Measurements from ENCODE around the gene RNF125.
"Not testable (repeated sequence)": the region's sequence is repeated elsewhere in the genome, so short reads cannot be mapped to it uniquely, and the experiment has no call there.

Gene RNF125
- total RNA-seq, result 92.2 to 113 reads per million in 2 donors

GRCh38 chr18:32018331-32019250 lies at the start of gene RNF125:
Gene RNF125, plus strand, starts transcription at chr18:32018825. Its CDS starts 39 bp downstream, at chr18:32018864.
- peak; percentile 86 for DNase-seq

GRCh38 chr18:31970617-31971016 lies 48.0 kb upstream of the RNF125 start:
- DNase-seq, result no peak

DNA sequence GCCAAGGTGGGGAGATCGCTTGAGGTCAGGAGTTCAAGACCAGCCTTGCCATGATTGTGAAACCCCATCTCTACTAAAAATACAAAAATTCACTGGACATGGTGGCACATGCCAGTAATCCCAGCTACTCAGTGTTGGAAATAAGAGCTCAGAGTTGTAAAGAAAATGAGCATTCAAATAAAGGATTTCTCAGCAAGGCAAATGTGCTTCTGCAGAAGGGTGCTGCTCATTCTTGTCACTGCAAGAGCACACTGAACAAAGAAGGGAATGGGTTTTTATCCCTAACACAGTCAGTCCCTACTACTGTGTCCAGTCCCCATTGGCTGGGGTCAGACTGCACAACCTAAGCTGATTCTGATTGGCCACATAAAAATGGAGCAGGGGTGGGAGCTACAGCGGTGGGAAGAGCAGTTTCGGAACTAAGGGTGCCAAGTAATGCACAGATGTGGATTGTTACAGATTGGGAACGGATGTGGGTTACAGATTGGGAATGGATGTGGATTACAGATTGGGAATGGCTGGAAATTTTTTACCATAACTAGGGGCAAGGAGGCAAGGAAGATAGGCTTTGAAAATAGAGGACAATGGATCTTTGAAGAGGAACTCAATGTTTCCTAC lies 44.6 kb upstream of the RNF125 start:
- no peak for DNase-seq

DNA sequence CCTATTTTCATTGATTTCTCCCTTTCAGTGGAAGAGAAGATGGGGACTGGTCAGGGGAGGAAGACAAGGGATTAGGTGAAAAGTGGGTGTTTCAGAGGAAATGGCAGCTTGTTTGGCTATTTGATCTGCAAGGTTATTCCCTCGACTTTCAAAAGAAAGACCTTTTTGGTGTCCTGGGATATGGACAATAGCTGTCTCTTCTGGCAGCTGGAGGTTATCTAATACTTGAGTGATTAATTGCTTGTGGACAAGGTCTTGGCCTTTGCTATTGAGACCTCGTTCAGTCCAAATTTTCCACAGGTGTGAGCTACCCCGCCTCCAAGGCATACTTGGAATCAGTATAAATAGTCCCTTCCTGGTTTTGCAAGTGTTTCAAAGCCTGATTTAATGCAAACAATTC lies 42.4 kb upstream of the RNF125 start:
- DNase-seq, result no peak

DNA sequence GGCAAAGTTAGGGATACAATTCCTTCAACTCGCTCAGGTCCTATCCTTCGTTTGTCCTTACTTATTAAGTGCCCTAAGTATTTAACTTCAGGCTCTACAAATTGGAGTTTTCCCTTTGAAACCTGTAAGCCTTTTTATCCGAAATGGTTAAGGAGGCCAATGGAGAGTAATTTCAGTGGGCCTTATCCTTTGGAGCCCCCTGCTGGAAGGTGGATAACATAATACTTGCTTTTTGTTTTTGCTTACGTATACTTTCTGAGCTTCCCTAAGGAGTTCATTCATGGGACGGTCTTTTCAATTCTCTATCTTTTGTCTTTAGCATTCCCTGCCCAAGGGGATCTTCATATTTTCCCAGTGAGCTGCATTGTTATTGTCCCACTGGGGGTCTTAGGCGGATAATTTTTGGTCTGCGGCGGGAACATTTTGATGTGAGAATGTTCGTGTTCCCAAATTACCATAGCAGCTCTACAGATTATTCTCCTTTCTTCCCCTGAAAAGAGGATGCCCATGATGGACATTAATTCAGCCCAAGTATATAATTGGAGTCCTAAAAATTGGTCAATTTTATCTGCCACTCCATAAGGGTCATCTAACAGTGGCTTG lies 41.3 kb upstream of the RNF125 start:
- no peak for DNase-seq

DNA sequence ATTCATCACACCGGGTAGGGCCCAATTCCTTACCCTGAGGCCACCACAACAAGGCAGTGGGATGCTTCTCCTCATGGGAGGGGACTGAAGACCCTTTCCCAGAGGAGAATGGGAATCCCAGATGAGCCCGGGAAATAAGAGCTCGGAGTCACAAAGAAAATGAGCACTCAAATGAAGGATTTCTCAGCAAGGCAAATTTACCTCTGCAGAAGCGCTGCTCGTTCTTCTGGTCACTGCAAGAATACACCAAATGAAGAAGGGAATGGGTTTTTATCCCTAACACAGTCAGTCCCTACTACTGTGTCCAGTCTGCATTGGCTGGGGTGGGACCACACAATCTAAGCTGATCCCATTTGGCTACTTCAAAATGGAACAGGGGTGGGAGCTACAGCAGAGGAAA lies 40.0 kb upstream of the RNF125 start:
- no peak for DNase-seq

GRCh38 chr18:31979714-31980113 lies 38.9 kb upstream of the RNF125 start:
- DNase-seq, result no peak

DNA sequence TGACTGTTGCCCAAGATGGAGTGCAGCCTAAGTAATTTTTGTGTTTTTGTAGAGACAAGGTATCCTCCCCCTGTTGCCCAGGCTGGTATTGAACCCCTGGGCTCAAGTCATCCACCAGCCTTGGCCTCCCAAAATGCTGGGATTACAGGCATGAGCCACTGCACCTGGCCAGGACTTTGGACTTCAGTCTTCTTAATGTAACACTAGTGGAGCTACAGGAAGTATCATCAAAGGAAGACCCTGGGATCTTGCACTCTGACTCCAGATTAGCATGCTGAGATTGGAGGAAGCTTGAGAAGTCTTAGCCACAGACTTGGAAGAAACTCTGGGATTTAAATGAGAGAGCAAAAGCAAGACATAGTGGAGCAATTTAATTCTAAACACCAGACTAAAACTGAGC lies 37.8 kb upstream of the RNF125 start:
- DNase-seq, result no peak

- no peak for DNase-seq
Measured at GRCh38 chr18:31983020-31983419, 35.6 kb upstream of the RNF125 start.

- DNase-seq, result no peak
Measured at GRCh38 chr18:31983976-31984375, 34.6 kb upstream of the RNF125 start.

DNA sequence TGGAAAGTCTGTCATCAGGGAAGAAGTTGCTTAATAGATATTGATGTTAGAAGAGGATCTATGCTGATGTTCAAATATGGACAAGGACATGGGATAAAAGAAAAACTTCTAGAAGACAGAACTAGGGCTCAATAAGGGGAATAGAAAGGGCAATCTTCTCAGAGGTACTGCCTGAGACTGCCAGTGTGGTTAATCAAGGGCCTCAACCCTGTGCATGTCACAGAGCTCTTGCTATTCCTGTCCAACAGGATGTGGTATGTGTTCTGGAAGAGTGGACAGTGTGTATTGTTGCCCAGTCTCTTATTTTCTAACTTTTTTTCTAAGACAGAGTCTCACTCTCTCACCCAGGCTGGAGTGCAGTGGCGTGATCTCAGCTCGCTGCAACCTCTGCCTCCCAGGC lies 27.8 kb upstream of the RNF125 start:
- no peak for DNase-seq

GRCh38 chr18:31996007-31996406 lies 22.6 kb upstream of the RNF125 start:
- DNase-seq, result no peak

- no peak for DNase-seq
Measured at GRCh38 chr18:31998880-31999412, 19.7 kb upstream of the RNF125 start.

GRCh38 chr18:32001141-32001540 lies 17.5 kb upstream of the RNF125 start:
- DNase-seq, result not testable (repeated sequence)

DNA sequence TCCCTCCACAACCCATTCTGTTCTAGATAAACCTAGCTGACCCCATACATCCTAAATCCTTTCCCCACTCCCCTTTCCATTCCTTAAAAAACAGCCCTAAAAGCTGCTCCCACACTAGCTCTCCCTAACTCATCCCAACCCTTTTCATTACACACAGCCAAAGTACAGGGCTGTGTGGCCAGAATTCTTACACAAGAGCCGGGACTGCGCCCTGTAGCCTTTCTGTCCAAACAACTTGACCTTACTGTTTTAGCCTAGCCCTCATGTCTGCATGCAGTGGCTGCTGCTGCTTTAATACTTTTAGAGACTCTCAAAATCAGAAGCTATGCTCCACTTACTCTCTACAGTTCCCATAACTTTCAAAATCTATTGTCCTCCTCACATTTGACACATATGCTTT lies 14.8 kb upstream of the RNF125 start:
- not testable (repeated sequence) for DNase-seq

DNA sequence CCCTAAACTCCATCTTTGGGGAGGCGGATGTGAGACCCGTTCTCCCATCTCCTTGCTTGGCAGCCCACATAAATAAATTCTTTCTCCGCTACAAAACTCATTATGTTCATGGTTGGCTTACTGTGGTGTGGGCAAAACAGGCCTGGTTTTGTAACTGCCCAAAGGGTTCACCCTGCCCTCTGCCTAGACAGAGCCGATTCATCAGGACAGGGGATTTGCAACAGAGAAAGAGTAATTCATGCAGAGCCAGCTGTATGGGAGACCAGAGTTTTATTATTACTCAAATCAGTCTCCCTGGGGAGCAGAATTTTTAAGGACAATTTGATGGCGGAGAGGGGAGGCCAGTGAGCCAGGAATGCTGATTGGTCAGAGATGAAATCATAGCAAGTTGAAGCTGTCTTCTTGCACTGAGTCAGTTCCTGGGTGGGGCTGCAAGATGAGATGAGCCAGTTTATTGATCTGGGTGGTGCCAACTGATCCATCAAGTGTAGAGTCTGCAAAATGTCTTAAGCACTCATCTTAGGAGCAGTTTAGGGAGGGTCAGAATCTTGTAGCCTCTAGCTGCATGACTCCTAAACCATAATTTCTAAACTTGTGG lies 8.4 kb upstream of the RNF125 start:
- no peak for DNase-seq

DNA sequence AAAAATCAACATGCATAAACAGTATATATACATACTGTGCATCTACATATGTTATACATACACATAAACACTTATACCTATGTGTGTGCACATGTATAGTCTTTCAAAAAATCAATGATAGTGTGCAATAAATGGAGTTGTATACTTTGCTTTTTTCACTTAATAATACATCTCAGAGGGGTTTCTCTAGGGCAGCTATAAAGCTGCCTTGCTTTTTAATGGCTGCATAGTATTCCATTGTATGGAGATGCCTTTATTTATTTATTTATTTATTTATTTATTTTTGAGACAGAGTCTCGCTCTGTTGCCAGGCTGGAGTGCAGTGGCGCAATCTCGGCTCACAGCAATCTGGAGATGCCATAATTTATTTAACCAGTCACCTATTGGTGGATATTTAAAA lies 7.4 kb upstream of the RNF125 start:
- DNase-seq, result no peak

GRCh38 chr18:32019251-32019948 lies 775 bp downstream of the RNF125 start:
- DNase-seq, result peak; percentile 16

- DNase-seq, result peak; percentile 22
Measured at GRCh38 chr18:32019949-32020625, 1.5 kb downstream of the RNF125 start.

DNA sequence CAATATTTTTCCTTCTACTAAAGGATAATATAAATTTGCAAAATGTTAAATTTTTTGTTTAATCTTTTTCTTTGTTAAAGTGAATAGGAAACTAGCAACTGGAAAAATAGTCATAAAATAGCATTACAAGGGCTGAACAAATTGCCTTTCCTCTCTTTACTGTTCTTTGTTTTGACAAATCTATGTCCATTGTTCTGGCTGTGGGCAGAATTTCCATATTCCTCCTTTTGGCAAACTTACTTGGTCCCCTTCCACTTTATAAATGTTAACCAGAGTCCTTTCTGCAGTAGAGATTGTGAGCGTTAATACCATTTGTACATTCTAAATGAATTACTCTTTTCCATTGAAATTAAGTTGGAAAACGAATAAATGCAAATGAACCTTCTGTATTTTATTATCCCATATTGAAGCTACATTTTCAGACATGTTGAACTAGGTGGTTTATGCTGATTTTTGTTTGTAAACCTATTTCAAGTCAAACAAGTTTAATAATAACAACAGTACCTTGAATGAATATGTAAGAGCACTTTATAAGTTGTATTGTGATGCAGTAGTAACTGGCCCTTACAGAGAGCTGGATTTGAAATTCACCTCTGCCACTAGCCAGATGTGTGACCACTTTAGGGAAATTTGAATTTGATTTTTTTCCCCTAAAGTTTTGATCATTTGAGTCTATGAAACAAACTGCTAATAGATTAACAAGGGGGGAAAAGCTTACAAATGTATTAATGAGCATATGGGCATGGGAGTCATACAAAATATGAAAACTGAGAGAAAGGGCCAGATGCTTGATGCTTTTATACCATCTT lies 3.3 kb downstream of the RNF125 start:
- DNase-seq, result no peak

GRCh38 chr18:32025744-32026143 lies 7.1 kb downstream of the RNF125 start:
- DNase-seq, result no peak

Measured in activated gamma-delta T cell (primary cell).